OCI-LY7 (cell line): Measurements from ENCODE around the gene SEMA7A. TPM values are rescaled to one million over a fixed set of nuclear protein-coding genes. Genes with fewer than 3 reads are reported as not detected.

Experiments used
- BruUV-seq: library from RNA; stranded (reverse); fragments of 400-500 nt; replicated peaks from 2 replicates; lab custom pipeline; 2021; lab: Mats Ljungman, UMichigan
- CTCF ChIA-PET: fragments of 300-600 bp; sonication (Branson Sonifier 250); formaldehyde crosslinking; loops from one replicate; lab custom pipeline; 2022; ENCODE audit warnings: antibody characterized with exemption; ENCODE audit not compliant: unreplicated experiment; lab: Charles Lee
- POLR2A ChIA-PET: fragments of 300-600 bp; sonication (Branson Sonifier 250); formaldehyde crosslinking; loops from one replicate; lab custom pipeline; 2022; ENCODE audit warnings: antibody characterized with exemption; lab: Charles Lee
- DNase-seq: peaks from one replicate; pipeline ENCODE4 v3.0.0-alpha.2; 2015; ENCODE audit warnings: low spot score
- H2AFZ ChIP-seq: fragments of 200-600 bp; sonication (generic), shearing (Covaris generic); 2 replicates; pipeline ENCODE4 v1.6.1; 2014; ENCODE audit warnings: mild to moderate bottlenecking, antibody characterized with exemption, low read length, moderate library complexity
- H3K27ac ChIP-seq: fragments of 200-600 bp; sonication (generic); 2 replicates; pipeline ENCODE4 v1.5.1; 2014; ENCODE audit warnings: mixed run types, low read depth, mild to moderate bottlenecking, moderate library complexity, low read length, inconsistent platforms; ENCODE audit not compliant: poor library complexity, severe bottlenecking
- H3K36me3 ChIP-seq: fragments of 200-600 bp; sonication (generic); 2 replicates; pipeline ENCODE4 v1.6.1; 2014; ENCODE audit warnings: mild to moderate bottlenecking, antibody characterized with exemption, low read length, moderate library complexity, mixed read lengths; ENCODE audit not compliant: insufficient read depth
- H3K4me1 ChIP-seq: fragments of 200-600 bp; sonication (generic); 2 replicates; pipeline ENCODE4 v1.5.1; 2014; ENCODE audit warnings: mild to moderate bottlenecking, low read length; ENCODE audit not compliant: insufficient read depth, poor library complexity, severe bottlenecking
- H3K4me2 ChIP-seq: fragments of 200-600 bp; sonication (generic); 2 replicates; pipeline ENCODE4 v1.6.1; 2014; ENCODE audit warnings: mild to moderate bottlenecking, low read length
- H3K4me3 ChIP-seq: fragments of 200-600 bp; sonication (generic); 2 replicates; pipeline ENCODE4 v1.5.1; 2014; ENCODE audit warnings: mild to moderate bottlenecking, low read depth, low read length; ENCODE audit not compliant: poor library complexity, severe bottlenecking
- H3K79me2 ChIP-seq: fragments of 200-600 bp; sonication (generic); 2 replicates; pipeline ENCODE4 v1.6.1; 2016; ENCODE audit warnings: low read depth, mild to moderate bottlenecking, low read length, moderate library complexity, mixed read lengths; ENCODE audit not compliant: insufficient read depth
- H3K9me2 ChIP-seq: fragments of 200-600 bp; sonication (generic); 2 replicates; pipeline ENCODE4 v1.6.1; 2016; ENCODE audit warnings: mild to moderate bottlenecking, low read length, mixed read lengths; ENCODE audit not compliant: insufficient read depth
- H3K9me3 ChIP-seq: fragments of 200-600 bp; sonication (generic); 2 replicates; pipeline ENCODE4 v1.6.1; 2014; ENCODE audit warnings: mild to moderate bottlenecking, mixed run types, low read length, mixed read lengths
- H4K20me1 ChIP-seq: fragments of 200-600 bp; sonication (generic); 2 replicates; pipeline ENCODE4 v1.6.1; 2014; ENCODE audit warnings: mild to moderate bottlenecking, antibody characterized with exemption, low read length, moderate library complexity, mixed read lengths; ENCODE audit not compliant: insufficient read depth
- EZH2phosphoT487 ChIP-seq: fragments of 200-600 bp; sonication (generic); IDR thresholded peaks from 2 replicates; pipeline ENCODE4 v1.6.1; 2018; ENCODE audit warnings: low read depth, borderline replicate concordance, mild to moderate bottlenecking, mixed run types, antibody characterized with exemption, low read length, moderate library complexity, mixed read lengths
- intact Hi-C: fragments of 100-400 bp; cut with micrococcal nuclease; formaldehyde crosslinking; loops from one replicate; pipeline ENCODE4 v1.10.0; 2022; ENCODE audit not compliant: unreplicated experiment
- total RNA-seq, 2 experiments: library from RNA; depleted of rRNA in 1 of 2; stranded (reverse); fragments of >200 nt in 1 of 2; shearing (Covaris generic) in 1 of 2; gene quantifications; 2 replicates each; pipeline ENCODE4 v1.2.3, GENCODE V29; 2014 to 2022
- TF ChIP-seq, protein P1 (sequence below): fragments of 200-600 bp; sonication (generic); conservative IDR thresholded peaks from 2 replicates; pipeline ENCODE4 v1.5.1; 2014; ENCODE audit warnings: mild to moderate bottlenecking, antibody characterized with exemption, low read length, moderate library complexity, mixed read lengths

Gene SEMA7A
- total RNA-seq, 2 experiments from 2014 or later = 0.06 to 1.0 TPM

DNA sequence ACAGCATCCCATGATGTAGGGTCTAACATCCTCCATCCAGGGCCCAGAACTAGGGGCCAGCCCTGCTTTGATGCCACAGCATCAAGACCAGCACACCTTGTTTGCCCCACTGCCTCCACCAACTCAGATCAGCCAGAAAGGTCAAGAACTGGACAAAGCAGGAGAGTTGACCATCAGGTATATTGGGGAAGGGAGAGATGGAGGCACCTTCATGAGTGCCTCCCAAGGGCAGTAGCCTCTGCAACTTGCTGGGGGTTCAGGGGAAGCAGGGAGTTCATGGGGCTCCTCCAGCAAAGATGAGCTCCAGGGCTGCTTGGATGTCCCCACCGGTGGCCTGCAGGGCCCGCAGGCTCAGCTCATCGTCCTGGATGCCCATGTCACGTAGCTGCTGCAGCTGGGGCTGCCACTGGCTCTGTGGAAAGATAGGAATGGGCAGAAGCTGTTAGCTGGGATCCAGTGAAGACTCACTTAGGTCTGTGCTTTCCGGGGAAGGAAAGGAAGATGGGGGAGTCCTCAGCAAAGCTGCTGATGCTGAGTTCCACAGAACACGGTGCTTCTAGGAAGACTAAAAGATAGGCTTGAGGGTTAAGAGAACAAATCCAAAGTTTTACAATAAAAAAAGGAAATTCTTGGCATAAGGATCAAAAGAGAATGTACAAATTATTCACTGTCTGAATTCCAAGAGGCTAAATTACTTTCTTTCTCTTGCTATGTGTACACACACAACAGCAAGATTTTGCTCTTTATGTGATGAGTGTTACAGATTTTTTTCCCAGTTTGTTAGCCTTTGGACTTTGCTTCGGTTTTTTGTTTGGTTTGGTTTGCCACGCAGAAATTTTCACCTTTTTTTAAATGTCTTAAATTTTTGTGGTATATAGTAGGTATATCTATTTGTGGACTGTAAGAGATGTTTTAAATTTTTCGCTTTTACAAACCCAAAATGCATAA lies 12.3 kb upstream of the SEMA7A start:
- no peak overlapping the region for H2AFZ ChIP-seq
- intact Hi-C loops = no loop called here
- POLR2A ChIA-PET = no interaction called here
- CTCF ChIA-PET = no interaction called here
- H3K4me2 ChIP-seq = no peak overlapping the region
- no peaks in the 10 kb centered on the region for H3K9me3 ChIP-seq
- H3K79me2 ChIP-seq = no peaks in the 10 kb centered on the region
- H3K36me3 ChIP-seq = peaks cover 29% of the 10 kb centered on the region; the same call in 1 of the 2 replicates
- no peaks in the 10 kb centered on the region for H3K9me2 ChIP-seq
- no peak for TF ChIP-seq EZH2phosphoT487
- TF ChIP-seq, protein P1, sequence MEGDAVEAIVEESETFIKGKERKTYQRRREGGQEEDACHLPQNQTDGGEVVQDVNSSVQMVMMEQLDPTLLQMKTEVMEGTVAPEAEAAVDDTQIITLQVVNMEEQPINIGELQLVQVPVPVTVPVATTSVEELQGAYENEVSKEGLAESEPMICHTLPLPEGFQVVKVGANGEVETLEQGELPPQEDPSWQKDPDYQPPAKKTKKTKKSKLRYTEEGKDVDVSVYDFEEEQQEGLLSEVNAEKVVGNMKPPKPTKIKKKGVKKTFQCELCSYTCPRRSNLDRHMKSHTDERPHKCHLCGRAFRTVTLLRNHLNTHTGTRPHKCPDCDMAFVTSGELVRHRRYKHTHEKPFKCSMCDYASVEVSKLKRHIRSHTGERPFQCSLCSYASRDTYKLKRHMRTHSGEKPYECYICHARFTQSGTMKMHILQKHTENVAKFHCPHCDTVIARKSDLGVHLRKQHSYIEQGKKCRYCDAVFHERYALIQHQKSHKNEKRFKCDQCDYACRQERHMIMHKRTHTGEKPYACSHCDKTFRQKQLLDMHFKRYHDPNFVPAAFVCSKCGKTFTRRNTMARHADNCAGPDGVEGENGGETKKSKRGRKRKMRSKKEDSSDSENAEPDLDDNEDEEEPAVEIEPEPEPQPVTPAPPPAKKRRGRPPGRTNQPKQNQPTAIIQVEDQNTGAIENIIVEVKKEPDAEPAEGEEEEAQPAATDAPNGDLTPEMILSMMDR = no peak
- no peak overlapping the region for H3K27ac ChIP-seq
- no peaks in the 10 kb centered on the region for H3K4me1 ChIP-seq
- no peak overlapping the region for H3K4me3 ChIP-seq
- no peak for DNase-seq
- no peaks in the 10 kb centered on the region for H4K20me1 ChIP-seq
- no TSS peak for BruUV-seq

GRCh38 chr15:74444106-74445062 lies 10.6 kb upstream of the SEMA7A start:
- CTCF ChIA-PET = no interaction called here
- peaks cover 25% of the 10 kb centered on the region; the same call in 1 of the 2 replicates for H3K36me3 ChIP-seq
- intact Hi-C loops = no loop called here
- H4K20me1 ChIP-seq = no peaks in the 10 kb centered on the region
- H3K9me2 ChIP-seq = no peaks in the 10 kb centered on the region
- POLR2A ChIA-PET = no interaction called here
- no peak for DNase-seq
- H3K9me3 ChIP-seq = no peaks in the 10 kb centered on the region
- H2AFZ ChIP-seq = no peak overlapping the region
- H3K4me1 ChIP-seq = no peaks in the 10 kb centered on the region
- no peak overlapping the region for H3K27ac ChIP-seq
- no peak overlapping the region for H3K4me2 ChIP-seq
- no peak for TF ChIP-seq EZH2phosphoT487
- TF ChIP-seq, protein P1 = no peak
- BruUV-seq = no TSS peak
- no peak overlapping the region for H3K4me3 ChIP-seq
- H3K79me2 ChIP-seq = no peaks in the 10 kb centered on the region
